ENCODE results near the gene WDR70. TPM values are rescaled to one million over a fixed set of nuclear protein-coding genes. Genes with fewer than 3 reads are reported as not detected.

Gene WDR70
- total and polyA plus RNA-seq, 2 of the 8 experiments (the other 6 are each of a cell fraction or from before 2014, with no cell fraction given) = 10.6 to 37.4 TPM

- H3K23ac ChIP-seq (ENCODE audit: insufficient read length) = no peak overlapping the region
- no peaks in the 10 kb centered on the region for H3K27me3 ChIP-seq (replicated peaks in 1 of 4; ENCODE audit: control insufficient read depth in 3 of 4, extremely low read depth in 1 of 4, insufficient read depth in 3 of 4, low read length in 3 of 4)
- no peak for DNase-seq (ENCODE audit: low read depth in 1 of 2, low spot score in 2 of 2)
- H3K23me2 ChIP-seq (ENCODE audit: low read depth, low read length) = no peaks in the 10 kb centered on the region
- no peak overlapping the region for H2AFZ ChIP-seq (ENCODE audit: low read length)
- no peaks in the 10 kb centered on the region for H3K4me1 ChIP-seq (replicated peaks in 1 of 4; ENCODE audit: control insufficient read depth in 3 of 4, insufficient read depth in 4 of 4, low read length in 3 of 4)
- no peak overlapping the region for H2BK120ac ChIP-seq (replicated peaks; ENCODE audit: low read depth, low read length)
- H3K18ac ChIP-seq (ENCODE audit: extremely low read depth, low read length) = no peak overlapping the region
- peaks cover 5 to 9% of the 10 kb centered on the region in 2 experiments; a peak in 1 of 4 replicates for H3K9me3 ChIP-seq (ENCODE audit: insufficient read depth in 2 of 2, low read depth in 1 of 2, low read length in 1 of 2)
- H2AK5ac ChIP-seq (ENCODE audit: low read depth, low read length) = no peak overlapping the region
- H2BK12ac ChIP-seq (ENCODE audit: low read depth, low read length) = no peak overlapping the region
- H4K8ac ChIP-seq (ENCODE audit: extremely low read depth, insufficient read depth, low read length) = no peak overlapping the region
- no peak overlapping the region for H3K9ac ChIP-seq (replicated peaks in 1 of 4; ENCODE audit: extremely low read depth in 1 of 4, low read depth in 3 of 4, low read length in 3 of 4)
- no peak overlapping the region for H2BK20ac ChIP-seq (ENCODE audit: low read length)
- H2BK15ac ChIP-seq (ENCODE audit: low read length) = no peak overlapping the region
- H3K27ac ChIP-seq (ENCODE audit: low read depth, low read length) = no peak overlapping the region
- no peak for FAIRE-seq
- WGBS, 2 experiments (ENCODE audit: extremely low coverage in 1 of 2, insufficient coverage in 1 of 2, insufficient read length in 1 of 2, insufficient replicate concordance in 2 of 2, low coverage in 1 of 2, low lambda C conversion rate in 2 of 2, missing lambda C conversion rate in 1 of 2) = 92% methylated on average over 6 of the region's 7 CpGs; no CpG with 5 or more reads in 1 of the 2 experiments
- H3K4me2 ChIP-seq (ENCODE audit: insufficient read depth in 1 of 2, low read depth in 2 of 2, low read length in 2 of 2) = no peak overlapping the region
- no peak overlapping the region for H4K91ac ChIP-seq (replicated peaks; ENCODE audit: insufficient read length, low read length)
- H3K56ac ChIP-seq (replicated peaks; ENCODE audit: insufficient read length, low read depth, low read length) = no peak overlapping the region
- H2BK5ac ChIP-seq (ENCODE audit: low read depth, low read length) = no peak overlapping the region
- no peak overlapping the region for H4K5ac ChIP-seq (ENCODE audit: insufficient read length, low read depth, low read length)
- H3K4ac ChIP-seq (replicated peaks; ENCODE audit: insufficient read length, low read depth, low read length) = no peak overlapping the region
- no peak overlapping the region for H3K4me3 ChIP-seq (ENCODE audit: extremely low read depth in 1 of 4, insufficient read depth in 2 of 4, low read depth in 3 of 4, low read length in 4 of 4)
- H4K20me1 ChIP-seq (replicated peaks in 1 of 2; ENCODE audit: control insufficient read depth in 1 of 2, insufficient read depth in 2 of 2, low read length in 2 of 2) = no peaks in the 10 kb centered on the region
- H3K36me3 ChIP-seq (ENCODE audit: control insufficient read depth in 2 of 4, insufficient read depth in 4 of 4, low read length in 3 of 4) = no peaks in the 10 kb centered on the region
- H3K14ac ChIP-seq (ENCODE audit: insufficient read length) = no peak overlapping the region
- no peaks in the 10 kb centered on the region for H3K79me1 ChIP-seq (ENCODE audit: low read depth, low read length)
- ChIA-PET CTCF (ENCODE audit: partially characterized antibody) (no interaction called here), POLR2A (ENCODE audit: partially characterized antibody) (no interaction called here)
- no peaks in the 10 kb centered on the region for H3K79me2 ChIP-seq (ENCODE audit: control insufficient read depth in 1 of 2, insufficient read depth in 2 of 2, low read length in 2 of 2)
- TF ChIP-seq ZNF274 (IDR thresholded peaks at IDR 0.05; ENCODE audit: borderline replicate concordance, extremely low read depth, low read length) (no peak), SIRT6 (IDR thresholded peaks at IDR 0.05; ENCODE audit: low read length) (no peak), RAD21 (IDR thresholded peaks at IDR 0.05 in 1 of 2, conservative IDR thresholded peaks at IDR 0.05 in 1 of 2; ENCODE audit: low read depth in 2 of 2, low read length in 2 of 2) (no peak), CTCF (IDR thresholded peaks at IDR 0.05; ENCODE audit: control extremely low read depth in 1 of 3, insufficient read depth in 1 of 3, low read depth in 1 of 3, low read length in 3 of 3) (no peak), KDM4A (IDR thresholded peaks at IDR 0.05; ENCODE audit: low read depth, low read length, severe bottlenecking) (no peak), CBX5 (IDR thresholded peaks at IDR 0.05; ENCODE audit: low read depth, low read length) (no peak)
Observed at GRCh38 chr5:37685816-37686215, 306.7 kb downstream of the WDR70 start.
